ENCODE results near the gene RCL1. TPM values are rescaled to one million over a fixed set of nuclear protein-coding genes. Genes with fewer than 3 reads are reported as not detected.

Gene RCL1
- polyA plus RNA-seq, 1 of the 3 experiments (the other 2 are of a cell fraction): 18.4 TPM

GRCh38 chr9:4828761-4829160, 36.0 kb downstream of the RCL1 start:
- ChIA-PET CTCF (interaction anchor here (0.6 to 1.3 kb wide), 3 partner anchors 11 to 159 kb away, joined by 3 to 4 read pairs (median 4); no protein-coding TSS in a partner anchor), POLR2A (no interaction called here)
- Histone ChIP-seq H3K9me3 (no peaks in the 10 kb centered on the region), H3K79me2 (ENCODE audit: insufficient read depth) (peaks cover 22% of the 10 kb centered on the region), H3K27ac (ENCODE audit: low read depth in 2 of 2, low read length in 1 of 2) (peak overlapping the region in 1 of 2 experiments; percentile 68; a peak in 2 of 4 replicates), H3K36me3 (replicated peaks in 1 of 2; ENCODE audit: control insufficient read depth in 1 of 2, insufficient read depth in 2 of 2, low read length in 1 of 2) (peaks cover 0 to 4% of the 10 kb centered on the region in 2 experiments), H3F3A (replicated peaks; ENCODE audit: insufficient read depth) (peaks cover 18% of the 10 kb centered on the region), H3K4me3 (ENCODE audit: low read depth in 2 of 2, low read length in 1 of 2) (no peak overlapping the region), H2AFZ (ENCODE audit: low read depth) (no peak overlapping the region), H4K20me1 (ENCODE audit: insufficient read depth) (no peaks in the 10 kb centered on the region), H3K4me2 (no peak overlapping the region), H3K27me3 (ENCODE audit: insufficient read depth) (no peaks in the 10 kb centered on the region), H3K9me2 (no peaks in the 10 kb centered on the region), H3K9ac (no peak overlapping the region), H3K4me1 (ENCODE audit: control insufficient read depth in 1 of 2, insufficient read depth in 2 of 2, low read depth in 1 of 2, low read length in 1 of 2) (peaks cover 0 to 29% of the 10 kb centered on the region in 2 experiments; a peak in 3 of 4 replicates)
- no peak for DNase-seq
- no peak for TF ChIP-seq ELF1 (IDR thresholded peaks at IDR 0.05)
- no peak for TF ChIP-seq RFX5 (IDR thresholded peaks at IDR 0.05; ENCODE audit: low read length)
- no peak for TF ChIP-seq RAD21 (IDR thresholded peaks at IDR 0.05; ENCODE audit: low read length)
- no peak for TF ChIP-seq EZH2phosphoT487 (IDR thresholded peaks at IDR 0.05; ENCODE audit: borderline replicate concordance, low read depth)
- peak; percentile 32; the same call in 1 of the 2 replicates for TF ChIP-seq NFIC (IDR thresholded peaks at IDR 0.05; ENCODE audit: borderline replicate concordance)
- 93% methylated on average over 2 of the region's 2 CpGs for WGBS (ENCODE audit: low lambda C conversion rate)

- H3K27ac ChIP-seq (ENCODE audit: low read depth in 2 of 2, low read length in 1 of 2): peak overlapping the region in 1 of 2 experiments; percentile 5; a peak in 1 of 4 replicates
- H2AFZ ChIP-seq (ENCODE audit: low read depth): no peak overlapping the region
- H3K4me1 ChIP-seq (ENCODE audit: control insufficient read depth in 1 of 2, insufficient read depth in 2 of 2, low read depth in 1 of 2, low read length in 1 of 2): peaks cover 0 to 33% of the 10 kb centered on the region in 2 experiments; a peak in 3 of 4 replicates
- no peaks in the 10 kb centered on the region for H3K9me2 ChIP-seq
- DNase-seq: no peak
- no peaks in the 10 kb centered on the region for H3K9me3 ChIP-seq
- 70% methylated on average over 1 of the region's 1 CpG for WGBS (ENCODE audit: low lambda C conversion rate)
- peaks cover 0 to 9% of the 10 kb centered on the region in 2 experiments for H3K36me3 ChIP-seq (replicated peaks in 1 of 2; ENCODE audit: control insufficient read depth in 1 of 2, insufficient read depth in 2 of 2, low read length in 1 of 2)
- no peaks in the 10 kb centered on the region for H4K20me1 ChIP-seq (ENCODE audit: insufficient read depth)
- peaks cover 22% of the 10 kb centered on the region for H3F3A ChIP-seq (replicated peaks; ENCODE audit: insufficient read depth)
- H3K4me2 ChIP-seq: no peak overlapping the region
- no peak for TF ChIP-seq GATA2 (CRISPR knock-in tag; IDR thresholded peaks at IDR 0.05)
- TF ChIP-seq, protein P1, sequence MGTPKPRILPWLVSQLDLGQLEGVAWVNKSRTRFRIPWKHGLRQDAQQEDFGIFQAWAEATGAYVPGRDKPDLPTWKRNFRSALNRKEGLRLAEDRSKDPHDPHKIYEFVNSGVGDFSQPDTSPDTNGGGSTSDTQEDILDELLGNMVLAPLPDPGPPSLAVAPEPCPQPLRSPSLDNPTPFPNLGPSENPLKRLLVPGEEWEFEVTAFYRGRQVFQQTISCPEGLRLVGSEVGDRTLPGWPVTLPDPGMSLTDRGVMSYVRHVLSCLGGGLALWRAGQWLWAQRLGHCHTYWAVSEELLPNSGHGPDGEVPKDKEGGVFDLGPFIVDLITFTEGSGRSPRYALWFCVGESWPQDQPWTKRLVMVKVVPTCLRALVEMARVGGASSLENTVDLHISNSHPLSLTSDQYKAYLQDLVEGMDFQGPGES (IDR thresholded peaks at IDR 0.05; ENCODE audit: low read depth, low read length): no peak
- no peak for TF ChIP-seq MXI1 (IDR thresholded peaks at IDR 0.05; ENCODE audit: low read depth, low read length)
- TF ChIP-seq REST (IDR thresholded peaks at IDR 0.05; ENCODE audit: low read depth, low read length): no peak
- no peak overlapping the region for H3K4me3 ChIP-seq (ENCODE audit: low read depth in 2 of 2, low read length in 1 of 2)
- ChIA-PET POLR2A (no interaction called here), CTCF (interaction anchor here (1.5 kb wide), 1 partner anchor 25 kb away, joined by 5 read pairs; no protein-coding TSS in a partner anchor)
- no peaks in the 10 kb centered on the region for H3K27me3 ChIP-seq (ENCODE audit: insufficient read depth)
- H3K9ac ChIP-seq: no peak overlapping the region
- H3K79me2 ChIP-seq (ENCODE audit: insufficient read depth): peaks cover 24% of the 10 kb centered on the region
Observed at GRCh38 chr9:4829969-4830368, 37.2 kb downstream of the RCL1 start.
